Measurements from ENCODE around the gene HSD11B1.

HSD11B1 gene

GRCh38 chr1:209703834-209704504 lies 677 bp upstream of the HSD11B1 start:
- H3K4me1 ChIP-seq (ENCODE audit: insufficient read depth, low read length, severe bottlenecking): no peaks in the 10 kb centered on the region
- H4K20me1 ChIP-seq (ENCODE audit: insufficient read depth, low read length): no peaks in the 10 kb centered on the region
- no peaks in the 10 kb centered on the region for H3K79me2 ChIP-seq (ENCODE audit: insufficient read depth, low read length)
- no peaks in the 10 kb centered on the region for H3F3A ChIP-seq (ENCODE audit: insufficient read depth, low read length)
- no peak overlapping the region for H3K27ac ChIP-seq (ENCODE audit: low read depth, low read length, poor library complexity, severe bottlenecking)
- H3K4me3 ChIP-seq (ENCODE audit: low read depth, low read length, poor library complexity, severe bottlenecking): no peak overlapping the region
- no peak overlapping the region for H2AFZ ChIP-seq (ENCODE audit: low read length)
- H3K9me2 ChIP-seq (ENCODE audit: low read depth, low read length): no peaks in the 10 kb centered on the region
- H3K27me3 ChIP-seq (ENCODE audit: insufficient read depth, low read length): no peaks in the 10 kb centered on the region
- TF ChIP-seq EZH2 (IDR thresholded peaks at IDR 0.05; ENCODE audit: borderline replicate concordance, low read length): no peak
- no peak for TF ChIP-seq CTCF (IDR thresholded peaks at IDR 0.05; ENCODE audit: low read length)
- H3K4me2 ChIP-seq (ENCODE audit: low read length): no peak overlapping the region
- H3K9me3 ChIP-seq (ENCODE audit: low read length): no peaks in the 10 kb centered on the region
- no peaks in the 10 kb centered on the region for H3K36me3 ChIP-seq (ENCODE audit: insufficient read depth, low read length)
- H3K9ac ChIP-seq (ENCODE audit: low read length): no peak overlapping the region

GRCh38 chr1:209705033-209705598 lies 470 bp downstream of the HSD11B1 start:
- no peaks in the 10 kb centered on the region for H3K9me2 ChIP-seq (ENCODE audit: low read depth, low read length)
- no peaks in the 10 kb centered on the region for H3K79me2 ChIP-seq (ENCODE audit: insufficient read depth, low read length)
- H3K4me1 ChIP-seq (ENCODE audit: insufficient read depth, low read length, severe bottlenecking): no peaks in the 10 kb centered on the region
- H3K27me3 ChIP-seq (ENCODE audit: insufficient read depth, low read length): no peaks in the 10 kb centered on the region
- H2AFZ ChIP-seq (ENCODE audit: low read length): no peak overlapping the region
- H3K27ac ChIP-seq (ENCODE audit: low read depth, low read length, poor library complexity, severe bottlenecking): no peak overlapping the region
- H3K36me3 ChIP-seq (ENCODE audit: insufficient read depth, low read length): no peaks in the 10 kb centered on the region
- no peaks in the 10 kb centered on the region for H4K20me1 ChIP-seq (ENCODE audit: insufficient read depth, low read length)
- no peaks in the 10 kb centered on the region for H3F3A ChIP-seq (ENCODE audit: insufficient read depth, low read length)
- no peak overlapping the region for H3K9ac ChIP-seq (ENCODE audit: low read length)
- TF ChIP-seq EZH2 (IDR thresholded peaks at IDR 0.05; ENCODE audit: borderline replicate concordance, low read length) (no peak), CTCF (IDR thresholded peaks at IDR 0.05; ENCODE audit: low read length) (no peak)
- no peak overlapping the region for H3K4me2 ChIP-seq (ENCODE audit: low read length)
- no peaks in the 10 kb centered on the region for H3K9me3 ChIP-seq (ENCODE audit: low read length)
- H3K4me3 ChIP-seq (ENCODE audit: low read depth, low read length, poor library complexity, severe bottlenecking): no peak overlapping the region

- no peak overlapping the region for H3K27ac ChIP-seq (ENCODE audit: low read depth, low read length, poor library complexity, severe bottlenecking)
- H3K36me3 ChIP-seq (ENCODE audit: insufficient read depth, low read length): no peaks in the 10 kb centered on the region
- no peaks in the 10 kb centered on the region for H4K20me1 ChIP-seq (ENCODE audit: insufficient read depth, low read length)
- no peaks in the 10 kb centered on the region for H3K9me3 ChIP-seq (ENCODE audit: low read length)
- no peak overlapping the region for H3K4me2 ChIP-seq (ENCODE audit: low read length)
- H3K4me1 ChIP-seq (ENCODE audit: insufficient read depth, low read length, severe bottlenecking): no peaks in the 10 kb centered on the region
- no peak overlapping the region for H3K9ac ChIP-seq (ENCODE audit: low read length)
- H3K79me2 ChIP-seq (ENCODE audit: insufficient read depth, low read length): no peaks in the 10 kb centered on the region
- no peaks in the 10 kb centered on the region for H3K27me3 ChIP-seq (ENCODE audit: insufficient read depth, low read length)
- H2AFZ ChIP-seq (ENCODE audit: low read length): no peak overlapping the region
- TF ChIP-seq EZH2 (IDR thresholded peaks at IDR 0.05; ENCODE audit: borderline replicate concordance, low read length) (no peak), CTCF (IDR thresholded peaks at IDR 0.05; ENCODE audit: low read length) (no peak)
- H3K9me2 ChIP-seq (ENCODE audit: low read depth, low read length): no peaks in the 10 kb centered on the region
- H3F3A ChIP-seq (ENCODE audit: insufficient read depth, low read length): no peaks in the 10 kb centered on the region
- no peak overlapping the region for H3K4me3 ChIP-seq (ENCODE audit: low read depth, low read length, poor library complexity, severe bottlenecking)
Observed at GRCh38 chr1:209706622-209707021, 2.0 kb downstream of the HSD11B1 start.
